Epidermal melanocyte (primary cell): Measurements from ENCODE around the gene FOXC2.
A peak's percentile ranks its signal among the peaks of the same experiment; 100 is the strongest.

Experiments
- DNase-seq: peaks from one replicate; pipeline ENCODE4 v3.0.0; 2011; ENCODE audit warnings: low spot score; ENCODE audit not compliant: insufficient read length

Gene FOXC2

GRCh38 chr16:86566601-86566965 is at the start of gene FOXC2:
Gene FOXC2 (plus strand): TSS chr16:86566829. CDS start chr16:86567336, 507 bp downstream.
- DNase-seq = peak; percentile 92

GRCh38 chr16:86517033-86517432 is 49.6 kb upstream of the FOXC2 start:
- no peak for DNase-seq

GRCh38 chr16:86517652-86518258 is 48.9 kb upstream of the FOXC2 start:
- DNase-seq = peak; percentile 66

- no peak for DNase-seq
Observed at GRCh38 chr16:86519007-86519648, 47.5 kb upstream of the FOXC2 start.

- peak; percentile 55 for DNase-seq
Observed at GRCh38 chr16:86519649-86520316, 46.8 kb upstream of the FOXC2 start.

GRCh38 chr16:86520317-86521210 is 46.1 kb upstream of the FOXC2 start:
- peak; percentile 57 for DNase-seq

- no peak for DNase-seq
Observed at GRCh38 chr16:86521236-86522197, 45.1 kb upstream of the FOXC2 start.

GRCh38 chr16:86522634-86523033 is 44.0 kb upstream of the FOXC2 start:
- no peak for DNase-seq

GRCh38 chr16:86523166-86523740 is 43.4 kb upstream of the FOXC2 start:
- no peak for DNase-seq

GRCh38 chr16:86524029-86524428 is 42.6 kb upstream of the FOXC2 start:
- no peak for DNase-seq

- DNase-seq = no peak
Observed at GRCh38 chr16:86525696-86526095, 40.9 kb upstream of the FOXC2 start.

- DNase-seq = no peak
Observed at GRCh38 chr16:86527366-86527765, 39.3 kb upstream of the FOXC2 start.

GRCh38 chr16:86528061-86528929 is 38.3 kb upstream of the FOXC2 start:
- DNase-seq = no peak

- DNase-seq = no peak
Observed at GRCh38 chr16:86529160-86529559, 37.5 kb upstream of the FOXC2 start.

- no peak for DNase-seq
Observed at GRCh38 chr16:86530251-86531190, 36.1 kb upstream of the FOXC2 start.

GRCh38 chr16:86531191-86531545 is 35.5 kb upstream of the FOXC2 start:
- DNase-seq = no peak

GRCh38 chr16:86531641-86532525 is 34.7 kb upstream of the FOXC2 start:
- no peak for DNase-seq
